Measurements from ENCODE around the gene NPAS2. TPM values are rescaled to one million over a fixed set of nuclear protein-coding genes. Genes with fewer than 3 reads are reported as not detected.

NPAS2 gene
- total RNA-seq, 1 donor from 2014 or later, result 72.6 TPM

- Histone ChIP-seq H3K27me3 (no peaks in the 10 kb centered on the region), H3K9me3 (no peaks in the 10 kb centered on the region), H3K4me3 (no peak overlapping the region), H3K27ac (no peak overlapping the region), H3K36me3 (peaks cover 0 to 16% of the 10 kb centered on the region in 2 donors), H3K4me1 (peaks cover 5 to 12% of the 10 kb centered on the region in 2 donors)
- no peak for DNase-seq (ENCODE audit: low spot score in 2 of 2)
- intact Hi-C loops (cut with DNase I), result no loop called here
- no peak for TF ChIP-seq CTCF (IDR thresholded peaks at IDR 0.05)
Measured at GRCh38 chr2:100987536-100987935, 167.6 kb downstream of the NPAS2 start.

- no peak for TF ChIP-seq CTCF (IDR thresholded peaks at IDR 0.05)
- no peaks in the 10 kb centered on the region for H3K27me3 ChIP-seq
- peaks cover 0 to 13% of the 10 kb centered on the region in 2 donors for H3K36me3 ChIP-seq
Measured at GRCh38 chr2:100987974-100988373, 168.0 kb downstream of the NPAS2 start.

GRCh38 chr2:100988630-100989417, 168.9 kb downstream of the NPAS2 start:
- no peaks in the 10 kb centered on the region for H3K27me3 ChIP-seq
- H3K4me1 ChIP-seq, result peaks cover 5 to 8% of the 10 kb centered on the region in 2 donors
- no peak for TF ChIP-seq CTCF (IDR thresholded peaks at IDR 0.05)
- no peaks in the 10 kb centered on the region for H3K9me3 ChIP-seq
- H3K27ac ChIP-seq, result no peak overlapping the region
- no peak overlapping the region for H3K4me3 ChIP-seq
- intact Hi-C loops (cut with DNase I), result no loop called here
- peaks cover 3 to 19% of the 10 kb centered on the region in 2 donors for H3K36me3 ChIP-seq
- DNase-seq (ENCODE audit: low spot score in 2 of 2), result peak in 1 of 2 donors; percentile 37

More at GRCh38 chr2:100987974-100988373, 168.0 kb downstream of the NPAS2 start:
- Histone ChIP-seq H3K9me3 (no peaks in the 10 kb centered on the region), H3K27ac (no peak overlapping the region), H3K4me3 (no peak overlapping the region), H3K4me1 (peaks cover 5 to 12% of the 10 kb centered on the region in 2 donors)
- intact Hi-C loops (cut with DNase I), result no loop called here
- DNase-seq (ENCODE audit: low spot score in 2 of 2), result peak in 1 of 2 donors; percentile 59

GRCh38 chr2:100989666-100990065, 169.7 kb downstream of the NPAS2 start:
- peaks cover 0 to under 1% of the 10 kb centered on the region in 2 donors for H3K4me1 ChIP-seq
- no peaks in the 10 kb centered on the region for H3K27me3 ChIP-seq
- DNase-seq (ENCODE audit: low spot score in 2 of 2), result peak in 1 of 2 donors; percentile 48
- H3K4me3 ChIP-seq, result no peak overlapping the region
- no peak for TF ChIP-seq CTCF (IDR thresholded peaks at IDR 0.05)
- H3K27ac ChIP-seq, result no peak overlapping the region
- no peaks in the 10 kb centered on the region for H3K9me3 ChIP-seq
- peaks cover 8 to 27% of the 10 kb centered on the region in 2 donors for H3K36me3 ChIP-seq
- intact Hi-C loops (cut with DNase I), result no loop called here

DNA sequence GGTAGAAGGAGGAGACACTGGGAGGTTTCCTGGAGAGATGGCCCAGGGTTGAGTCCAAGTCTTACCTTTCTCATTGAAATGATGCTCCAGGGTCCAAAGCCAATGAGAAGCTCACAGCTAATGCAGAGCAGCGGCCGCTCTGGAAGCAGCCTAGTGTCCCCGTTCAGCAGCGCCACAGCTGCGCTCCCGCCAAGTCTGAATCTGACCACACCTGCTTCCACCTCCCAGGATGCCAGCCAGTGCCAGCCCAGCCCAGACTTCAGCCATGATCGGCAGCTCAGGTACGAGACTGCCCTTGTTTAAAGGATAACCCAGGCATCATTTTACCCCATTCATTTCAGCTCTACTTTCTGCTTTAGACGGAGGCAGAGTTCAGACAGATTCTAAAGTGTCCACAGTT, 170.2 kb downstream of the NPAS2 start:
- DNase-seq (ENCODE audit: low spot score in 2 of 2), result peak in 1 of 2 donors; percentile 33
- H3K27me3 ChIP-seq, result no peaks in the 10 kb centered on the region
- no peaks in the 10 kb centered on the region for H3K4me1 ChIP-seq
- H3K4me3 ChIP-seq, result no peak overlapping the region
- TF ChIP-seq CTCF (IDR thresholded peaks at IDR 0.05), result no peak
- no peak overlapping the region for H3K27ac ChIP-seq
- intact Hi-C loops (cut with DNase I), result no loop called here
- no peaks in the 10 kb centered on the region for H3K9me3 ChIP-seq
- H3K36me3 ChIP-seq, result peaks cover 10 to 29% of the 10 kb centered on the region in 2 donors

Measured in ascending aorta (tissue), 2 donors.